HepG2 (cell line): ENCODE results near the gene SYMPK.

ENCODE experiments used
- ELF4 ChIP-seq: sonication (generic); formaldehyde crosslinking; IDR thresholded peaks from 2 replicates; pipeline ENCODE4 v1.5.0; 2020; ENCODE audit warnings: missing genetic modification reagents, mild to moderate bottlenecking, moderate library complexity, borderline replicate concordance
- JUND ChIP-seq: sonication (generic); formaldehyde crosslinking; IDR thresholded peaks from 2 replicates; pipeline ENCODE4 v1.8.0; 2022; ENCODE audit warnings: mild to moderate bottlenecking, missing genetic modification reagents
- NPAS2 ChIP-seq: sonication (generic); formaldehyde crosslinking; IDR thresholded peaks from 2 replicates; pipeline ENCODE4 v1.8.0; 2022; ENCODE audit warnings: mild to moderate bottlenecking, missing genetic modification reagents, borderline replicate concordance
- RBM22 ChIP-seq: fragments of 200-400 bp; formaldehyde crosslinking; optimal IDR thresholded peaks from 2 replicates; pipeline ENCODE3; 2017; ENCODE audit warnings: mild to moderate bottlenecking, low read length, moderate library complexity
- ZNF292 ChIP-seq: sonication (generic); formaldehyde crosslinking; IDR thresholded peaks from 2 replicates; pipeline ENCODE4 v1.8.1; 2022; ENCODE audit warnings: mild to moderate bottlenecking, low read depth, missing genetic modification reagents, borderline replicate concordance
- ZNF703 ChIP-seq: sonication (generic); formaldehyde crosslinking; IDR thresholded peaks from 2 replicates; pipeline ENCODE4 v1.5.1; 2020; ENCODE audit warnings: missing genetic modification reagents, mild to moderate bottlenecking, moderate library complexity, borderline replicate concordance
- TF ChIP-seq, protein P1 (sequence below): sonication (generic); formaldehyde crosslinking; IDR thresholded peaks from 2 replicates; pipeline ENCODE4 v1.5.0; 2020; ENCODE audit warnings: mild to moderate bottlenecking, missing genetic modification reagents, moderate library complexity

DNA sequence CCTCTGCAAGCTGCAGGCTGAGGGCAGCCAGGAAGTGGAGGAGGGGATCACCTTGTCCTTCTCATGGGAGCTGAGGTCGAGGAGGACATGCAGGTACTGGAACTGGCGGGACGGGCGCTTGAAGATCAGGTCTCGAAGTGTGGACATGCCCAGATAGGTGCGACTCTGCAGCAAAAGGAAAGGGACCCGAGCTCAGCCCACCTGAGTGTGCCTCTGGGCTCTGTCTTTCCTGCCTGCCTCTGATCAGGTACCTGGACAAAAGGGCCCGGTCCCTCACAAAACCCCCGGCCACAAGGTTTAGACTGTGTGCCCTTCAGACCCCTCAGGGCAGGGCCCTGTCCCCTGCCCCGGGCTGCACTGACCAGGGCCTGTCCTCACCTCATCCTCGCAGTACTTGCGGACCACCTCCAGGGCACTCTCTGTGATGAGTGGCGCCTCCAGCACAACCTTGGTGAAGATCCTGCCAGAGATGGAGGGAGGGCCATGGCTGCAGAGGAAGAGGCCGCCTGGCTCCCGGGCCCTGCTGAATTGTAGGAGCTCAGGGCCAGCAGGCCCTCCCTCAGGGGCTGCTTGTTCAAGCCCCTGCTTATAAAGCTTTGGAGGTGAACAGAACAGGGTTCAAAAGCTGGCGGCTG, 35.4 kb downstream of the SYMPK start:
- TF ChIP-seq RBM22 (no peak), JUND (CRISPR knock-in tag) (no peak), ZNF292 (CRISPR knock-in tag) (no peak), ZNF703 (CRISPR knock-in tag) (no peak), NPAS2 (CRISPR knock-in tag) (no peak), ELF4 (CRISPR knock-in tag) (no peak)
- TF ChIP-seq, protein P1, sequence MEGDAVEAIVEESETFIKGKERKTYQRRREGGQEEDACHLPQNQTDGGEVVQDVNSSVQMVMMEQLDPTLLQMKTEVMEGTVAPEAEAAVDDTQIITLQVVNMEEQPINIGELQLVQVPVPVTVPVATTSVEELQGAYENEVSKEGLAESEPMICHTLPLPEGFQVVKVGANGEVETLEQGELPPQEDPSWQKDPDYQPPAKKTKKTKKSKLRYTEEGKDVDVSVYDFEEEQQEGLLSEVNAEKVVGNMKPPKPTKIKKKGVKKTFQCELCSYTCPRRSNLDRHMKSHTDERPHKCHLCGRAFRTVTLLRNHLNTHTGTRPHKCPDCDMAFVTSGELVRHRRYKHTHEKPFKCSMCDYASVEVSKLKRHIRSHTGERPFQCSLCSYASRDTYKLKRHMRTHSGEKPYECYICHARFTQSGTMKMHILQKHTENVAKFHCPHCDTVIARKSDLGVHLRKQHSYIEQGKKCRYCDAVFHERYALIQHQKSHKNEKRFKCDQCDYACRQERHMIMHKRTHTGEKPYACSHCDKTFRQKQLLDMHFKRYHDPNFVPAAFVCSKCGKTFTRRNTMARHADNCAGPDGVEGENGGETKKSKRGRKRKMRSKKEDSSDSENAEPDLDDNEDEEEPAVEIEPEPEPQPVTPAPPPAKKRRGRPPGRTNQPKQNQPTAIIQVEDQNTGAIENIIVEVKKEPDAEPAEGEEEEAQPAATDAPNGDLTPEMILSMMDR (CRISPR knock-in tag), result no peak
